H1 (cell line): ENCODE measurements around the gene SLC35F3. TPM values are rescaled to one million over a fixed set of nuclear protein-coding genes. Genes with fewer than 3 reads are reported as not detected.

ENCODE experiments used
- CTCF ChIA-PET: fragments of 300-600 bp; sonication (Branson Sonifier 250); formaldehyde crosslinking; loops from one replicate; lab custom pipeline; 2021; ENCODE audit not compliant: partially characterized antibody; lab: Charles Lee
- POLR2A ChIA-PET: fragments of 300-600 bp; sonication (Branson Sonifier 250); formaldehyde crosslinking; loops from one replicate; lab custom pipeline; 2021; ENCODE audit warnings: inconsistent platforms; ENCODE audit not compliant: partially characterized antibody; lab: Charles Lee
- DNase-seq, 2 experiments: peaks; one replicate each; pipeline versions ENCODE4 v3.0.0 to v3.0.0-alpha.2; 2010 to 2022; ENCODE audit warnings: low spot score in 2 of 2, low read depth in 1 of 2, mixed read lengths in 1 of 2
- FAIRE-seq: peaks from 2 replicates; lab custom pipeline; 2011; peaks lifted over from hg19 to GRCh38; lab: Jason Lieb, UNC
- H2AFZ ChIP-seq: 2 replicates; pipeline ENCODE4 v1.8.1; 2012; ENCODE audit warnings: low read length, inconsistent platforms
- H2AK5ac ChIP-seq: 2 replicates; pipeline ENCODE4 v1.6.1; 2013; ENCODE audit warnings: low read depth, low read length
- H2BK120ac ChIP-seq: replicated peaks from 2 replicates; pipeline ENCODE3; 2013; ENCODE audit warnings: low read depth, low read length, inconsistent platforms
- H2BK12ac ChIP-seq: 2 replicates; pipeline ENCODE4 v1.6.1; 2013; ENCODE audit warnings: low read depth, low read length
- H2BK15ac ChIP-seq: 2 replicates; pipeline ENCODE4 v1.6.1; 2013; ENCODE audit warnings: low read length
- H2BK20ac ChIP-seq: 2 replicates; pipeline ENCODE4 v1.6.1; 2013; ENCODE audit warnings: low read length
- H2BK5ac ChIP-seq: 2 replicates; pipeline ENCODE4 v1.6.1; 2013; ENCODE audit warnings: low read depth, low read length
- H3K14ac ChIP-seq: 2 replicates; pipeline ENCODE4 v1.6.1; 2013; ENCODE audit warnings: inconsistent platforms; ENCODE audit not compliant: insufficient read length
- H3K18ac ChIP-seq: 2 replicates; pipeline ENCODE4 v1.6.1; 2013; ENCODE audit warnings: low read length; ENCODE audit errors: extremely low read depth
- H3K23ac ChIP-seq: 2 replicates; pipeline ENCODE4 v1.6.1; 2013; ENCODE audit warnings: inconsistent platforms; ENCODE audit not compliant: insufficient read length
- H3K23me2 ChIP-seq: 2 replicates; pipeline ENCODE4 v1.6.1; 2013; ENCODE audit warnings: low read depth, low read length
- H3K27ac ChIP-seq: 2 replicates; pipeline ENCODE4 v1.6.1; 2011; ENCODE audit warnings: low read depth, low read length, inconsistent platforms
- H3K27me3 ChIP-seq, 4 experiments: replicated peaks in 1 of 4; 1 replicate in 1 of 4; 2 replicates in 3 of 4; pipeline versions ENCODE4 v1.6.1 to v1.8.1; 2011 to 2013; ENCODE audit warnings: low read length in 3 of 4, mild to moderate bottlenecking in 3 of 4, inconsistent platforms in 2 of 4, mixed read lengths in 2 of 4, moderate library complexity in 1 of 4; ENCODE audit not compliant: control insufficient read depth in 3 of 4, insufficient read depth in 3 of 4; ENCODE audit errors: extremely low read depth in 1 of 4
- H3K36me3 ChIP-seq, 4 experiments: 2 replicates each; pipeline versions ENCODE4 v1.6.1 to v1.8.1; 2011 to 2013; ENCODE audit warnings: mild to moderate bottlenecking in 4 of 4, low read length in 3 of 4, moderate library complexity in 2 of 4, control low read depth in 1 of 4, inconsistent platforms in 1 of 4; ENCODE audit not compliant: insufficient read depth in 4 of 4, control insufficient read depth in 2 of 4
- H3K4ac ChIP-seq: replicated peaks from 2 replicates; pipeline ENCODE3; 2013; ENCODE audit warnings: low read length, low read depth, mixed read lengths, inconsistent platforms; ENCODE audit not compliant: insufficient read length
- H3K4me1 ChIP-seq, 4 experiments: replicated peaks in 1 of 4; 1 replicate in 1 of 4; 2 replicates in 3 of 4; pipeline versions ENCODE4 v1.6.1 to v1.8.1; 2011 to 2013; ENCODE audit warnings: low read length in 3 of 4, inconsistent platforms in 2 of 4, mixed read lengths in 1 of 4; ENCODE audit not compliant: insufficient read depth in 4 of 4, control insufficient read depth in 3 of 4
- H3K4me2 ChIP-seq, 2 experiments: 2 replicates each; pipeline versions ENCODE4 v1.6.1 to v1.8.1; 2011 to 2013; ENCODE audit warnings: low read depth in 2 of 2, low read length in 2 of 2, control low read depth in 1 of 2, inconsistent platforms in 1 of 2, mild to moderate bottlenecking in 1 of 2; ENCODE audit not compliant: insufficient read depth in 1 of 2
- H3K4me3 ChIP-seq, 4 experiments: fragments of 200-600, 300-600 bp in 1 of 4; sonication (generic), shearing (Covaris generic), sonication (Bioruptor Twin) in 1 of 4; 2 replicates each; pipeline versions ENCODE4 v1.5.1 to v1.8.1; 2011 to 2016; ENCODE audit warnings: low read length in 4 of 4, low read depth in 3 of 4, control low read depth in 2 of 4, inconsistent platforms in 2 of 4, mild to moderate bottlenecking in 2 of 4, mixed read lengths in 1 of 4, moderate library complexity in 1 of 4; ENCODE audit not compliant: insufficient read depth in 2 of 4; ENCODE audit errors: extremely low read depth in 1 of 4
- H3K56ac ChIP-seq: replicated peaks from 2 replicates; pipeline ENCODE3; 2013; ENCODE audit warnings: low read depth, mild to moderate bottlenecking, mixed read lengths, low read length, inconsistent platforms; ENCODE audit not compliant: insufficient read length
- H3K79me1 ChIP-seq: 2 replicates; pipeline ENCODE4 v1.6.1; 2013; ENCODE audit warnings: low read depth, low read length, control low read depth
- H3K79me2 ChIP-seq, 2 experiments: 2 replicates each; pipeline versions ENCODE4 v1.6.1 to v1.8.1; 2012 to 2013; ENCODE audit warnings: low read length in 2 of 2, mild to moderate bottlenecking in 2 of 2, inconsistent platforms in 1 of 2; ENCODE audit not compliant: insufficient read depth in 2 of 2, control insufficient read depth in 1 of 2
- H3K9ac ChIP-seq, 4 experiments: replicated peaks in 1 of 4; 1 replicate in 1 of 4; 2 replicates in 3 of 4; pipeline versions ENCODE4 v1.6.1 to v1.8.1; 2011 to 2013; ENCODE audit warnings: low read depth in 3 of 4, low read length in 3 of 4, control low read depth in 2 of 4, mild to moderate bottlenecking in 2 of 4, moderate library complexity in 2 of 4, inconsistent platforms in 1 of 4; ENCODE audit errors: extremely low read depth in 1 of 4
- H3K9me3 ChIP-seq, 2 experiments: 2 replicates each; pipeline versions ENCODE4 v1.6.1 to v1.8.1; 2012 to 2013; ENCODE audit warnings: mild to moderate bottlenecking in 2 of 2, moderate library complexity in 2 of 2, control low read depth in 1 of 2, inconsistent platforms in 1 of 2, low read depth in 1 of 2, low read length in 1 of 2, mixed read lengths in 1 of 2; ENCODE audit not compliant: insufficient read depth in 2 of 2
- H4K20me1 ChIP-seq, 2 experiments: replicated peaks in 1 of 2; 2 replicates each; pipeline versions ENCODE3 to v1.8.1; 2011 to 2013; ENCODE audit warnings: inconsistent platforms in 2 of 2, low read length in 2 of 2, mild to moderate bottlenecking in 1 of 2; ENCODE audit not compliant: insufficient read depth in 2 of 2, control insufficient read depth in 1 of 2
- H4K5ac ChIP-seq: 2 replicates; pipeline ENCODE4 v1.6.1; 2013; ENCODE audit warnings: low read length, low read depth, mixed read lengths, inconsistent platforms; ENCODE audit not compliant: insufficient read length
- H4K8ac ChIP-seq: 2 replicates; pipeline ENCODE4 v1.8.0; 2013; ENCODE audit warnings: mild to moderate bottlenecking, moderate library complexity, low read length, inconsistent platforms; ENCODE audit not compliant: insufficient read depth; ENCODE audit errors: extremely low read depth
- H4K91ac ChIP-seq: replicated peaks from 2 replicates; pipeline ENCODE3; 2013; ENCODE audit warnings: low read length, mixed read lengths, inconsistent platforms; ENCODE audit not compliant: insufficient read length
- CREB1 ChIP-seq: IDR thresholded peaks from 2 replicates; pipeline ENCODE4 v1.6.1; 2012; ENCODE audit warnings: inconsistent platforms
- EP300 ChIP-seq, 2 experiments: IDR thresholded peaks; 1 replicate in 1 of 2; 2 replicates in 1 of 2; pipeline ENCODE4 v1.6.1; 2011 to 2012; ENCODE audit warnings: low read depth in 2 of 2, low read length in 2 of 2, mild to moderate bottlenecking in 2 of 2, borderline replicate concordance in 1 of 2, inconsistent platforms in 1 of 2, moderate library complexity in 1 of 2
- JUN ChIP-seq: IDR thresholded peaks from 2 replicates; pipeline ENCODE4 v1.6.1; 2011; ENCODE audit warnings: low read depth, mild to moderate bottlenecking, improper control_type of control experiment, low read length
- SIN3A ChIP-seq, 2 experiments: IDR thresholded peaks in 1 of 2; conservative IDR thresholded peaks in 1 of 2; 2 replicates each; pipeline ENCODE4 v1.6.1; 2011 to 2012; ENCODE audit warnings: low read length in 2 of 2, improper control_type of control experiment in 1 of 2, low read depth in 1 of 2, mild to moderate bottlenecking in 1 of 2
- TBP ChIP-seq: IDR thresholded peaks from 2 replicates; pipeline ENCODE4 v1.6.1; 2011; ENCODE audit warnings: low read depth, low read length, improper control_type of control experiment
- YY1 ChIP-seq: IDR thresholded peaks from 2 replicates; pipeline ENCODE4 v1.6.1; 2011; ENCODE audit warnings: low read depth, mild to moderate bottlenecking, low read length
- WGBS, 2 experiments: shearing (Covaris generic) in 1 of 2; methylation state at CpG; one replicate each; pipeline versions ENCODE4 v1.1.6 to v1.1.7; 2013 to 2015; ENCODE audit warnings: low lambda C conversion rate in 2 of 2, mixed read lengths in 2 of 2, inconsistent platforms in 1 of 2, low coverage in 1 of 2, missing lambda C conversion rate in 1 of 2; ENCODE audit not compliant: insufficient replicate concordance in 2 of 2, insufficient coverage in 1 of 2, insufficient read length in 1 of 2; ENCODE audit errors: extremely low coverage in 1 of 2, missing lambda C conversion rate in 1 of 2; 5-methylcytosine and 5-hydroxymethylcytosine counted together
- polyA plus RNA-seq, 7 experiments: library from polyadenylated mRNA; depleted of rRNA in 3 of 7; stranded (reverse) in 5 of 7; unstranded in 2 of 7; fragments of >200 nt in 5 of 7; fragments of 200-250 nt in 2 of 7; gene quantifications; 1 replicate in 5 of 7; 2 replicates in 1 of 7; 4 replicates in 1 of 7; pipeline versions ENCODE4 v1.2.1 to v1.2.3, GENCODE V29; 2011 to 2013; ENCODE audit warnings: missing spikeins in 2 of 7, mixed read lengths in 2 of 7
- total RNA-seq: library from RNA; stranded (reverse); fragmentation: NEBNext Ultra II Directional; extraction: Animal tissue kit (Norgen Biotek cat#: 25700); gene quantifications from 2 replicates; pipeline ENCODE4 v1.2.1, GENCODE V29; 2021

SLC35F3 gene
- total and polyA plus RNA-seq, 2 of the 8 experiments (the other 6 are each of a cell fraction or from before 2014, with no cell fraction given), result 0.78 to 1.2 TPM

- H2AK5ac ChIP-seq, result no peak overlapping the region
- no peak overlapping the region for H4K8ac ChIP-seq
- no peaks in the 10 kb centered on the region for H3K27me3 ChIP-seq
- H2BK5ac ChIP-seq, result no peak overlapping the region
- H3K36me3 ChIP-seq, result no peaks in the 10 kb centered on the region
- no peak overlapping the region for H3K56ac ChIP-seq
- H3K14ac ChIP-seq, result no peak overlapping the region
- peaks cover 0 to 4% (median 0%) of the 10 kb centered on the region in 4 experiments; a peak in 1 of 7 replicates for H3K4me1 ChIP-seq
- H2BK120ac ChIP-seq, result no peak overlapping the region
- H3K9ac ChIP-seq, result no peak overlapping the region
- no peak for TF ChIP-seq TBP
- TF ChIP-seq JUN, result no peak
- no peak for TF ChIP-seq EP300 (IDR thresholded peaks at IDR 0.05; ENCODE audit: borderline replicate concordance in 1 of 2, low read depth in 2 of 2, low read length in 2 of 2)
- TF ChIP-seq CREB1, result no peak
- no peak for TF ChIP-seq SIN3A (conservative IDR thresholded peaks at IDR 0.05 in 1 of 2, IDR thresholded peaks at IDR 0.05 in 1 of 2; ENCODE audit: low read depth in 1 of 2, low read length in 2 of 2)
- TF ChIP-seq YY1, result no peak
- H3K4me3 ChIP-seq, result no peak overlapping the region
- H3K23me2 ChIP-seq, result no peaks in the 10 kb centered on the region
- no peak overlapping the region for H2BK20ac ChIP-seq
- H2BK12ac ChIP-seq, result no peak overlapping the region
- H3K4me2 ChIP-seq, result no peak overlapping the region
- ChIA-PET POLR2A (interaction anchor here (1.0 kb wide), 1 partner anchor 28 kb away, joined by 4 read pairs; no protein-coding TSS in a partner anchor), CTCF (interaction anchor here (0.6 to 2.5 kb wide), 6 partner anchors 26 to 1203 kb away, joined by 3 to 11 read pairs (median 4); no protein-coding TSS in a partner anchor)
- H3K23ac ChIP-seq, result no peak overlapping the region
- H3K18ac ChIP-seq, result no peak overlapping the region; the same call in 1 of the 2 replicates
- H2BK15ac ChIP-seq, result no peak overlapping the region
- H4K20me1 ChIP-seq, result no peaks in the 10 kb centered on the region
- no peak overlapping the region for H3K27ac ChIP-seq
- H4K5ac ChIP-seq, result no peak overlapping the region
- no peaks in the 10 kb centered on the region for H3K79me2 ChIP-seq
- no peak overlapping the region for H3K4ac ChIP-seq
- DNase-seq (no peak), FAIRE-seq (no peak)
- no peaks in the 10 kb centered on the region for H3K79me1 ChIP-seq
- H2AFZ ChIP-seq, result 0 out of 2 replicates have a peak overlapping the region, but pooled peaks have one; percentile 43
- no peaks in the 10 kb centered on the region for H3K9me3 ChIP-seq
- 71% methylated on average over 2 of the region's 2 CpGs; no CpG with 5 or more reads in 1 of the 2 experiments for WGBS, 2 experiments
- H4K91ac ChIP-seq, result no peak overlapping the region
Observed at GRCh38 chr1:234150892-234151291, 246.4 kb downstream of the SLC35F3 start.
